ENCODE data around the gene RP9.
"Not testable (repeated sequence)": the region's sequence is repeated elsewhere in the genome, so short reads cannot be mapped to it uniquely, and the experiment has no call there.

The RP9 gene

GRCh38 chr7:33099154-33099940, 9.9 kb downstream of the RP9 start:
- Histone ChIP-seq H3K36me3 (ENCODE audit: control insufficient read depth, insufficient read depth, low read length) (peaks cover 35% of the 10 kb centered on the region), H3K27me3 (ENCODE audit: control insufficient read depth, insufficient read depth, low read length) (no peaks in the 10 kb centered on the region), H3K27ac (ENCODE audit: low read depth, low read length) (no peak overlapping the region), H3K9ac (ENCODE audit: low read length) (no peak overlapping the region), H3K4me1 (ENCODE audit: control insufficient read depth, insufficient read depth, low read length) (no peaks in the 10 kb centered on the region), H3K4me3 (ENCODE audit: low read length) (no peak overlapping the region)

GRCh38 chr7:33094745-33095275, 14.4 kb downstream of the RP9 start:
- not testable (repeated sequence) for H3K27ac ChIP-seq (ENCODE audit: low read depth, low read length); H3K27me3 ChIP-seq (ENCODE audit: control insufficient read depth, insufficient read depth, low read length); H3K9ac ChIP-seq (ENCODE audit: low read length); H3K4me3 ChIP-seq (ENCODE audit: low read length); H3K4me1 ChIP-seq (ENCODE audit: control insufficient read depth, insufficient read depth, low read length)
- H3K36me3 ChIP-seq (ENCODE audit: control insufficient read depth, insufficient read depth, low read length): peaks cover 22% of the 10 kb centered on the region

- H3K4me1 ChIP-seq (ENCODE audit: control insufficient read depth, insufficient read depth, low read length): no peaks in the 10 kb centered on the region
- H3K9ac ChIP-seq (ENCODE audit: low read length): no peak overlapping the region
- no peak overlapping the region for H3K27ac ChIP-seq (ENCODE audit: low read depth, low read length)
- H3K27me3 ChIP-seq (ENCODE audit: control insufficient read depth, insufficient read depth, low read length): no peaks in the 10 kb centered on the region
- peaks cover 13% of the 10 kb centered on the region for H3K36me3 ChIP-seq (ENCODE audit: control insufficient read depth, insufficient read depth, low read length)
- no peak overlapping the region for H3K4me3 ChIP-seq (ENCODE audit: low read length)
Measured at GRCh38 chr7:33093266-33093665, 15.9 kb downstream of the RP9 start.

- Histone ChIP-seq H3K9ac (ENCODE audit: low read length) (no peak overlapping the region), H3K4me1 (ENCODE audit: control insufficient read depth, insufficient read depth, low read length) (no peaks in the 10 kb centered on the region), H3K4me3 (ENCODE audit: low read length) (no peak overlapping the region), H3K27me3 (ENCODE audit: control insufficient read depth, insufficient read depth, low read length) (no peaks in the 10 kb centered on the region), H3K27ac (ENCODE audit: low read depth, low read length) (no peak overlapping the region), H3K36me3 (ENCODE audit: control insufficient read depth, insufficient read depth, low read length) (peaks cover 10% of the 10 kb centered on the region)
Measured at GRCh38 chr7:33091641-33092191, 17.5 kb downstream of the RP9 start.

- Histone ChIP-seq H3K4me3 (ENCODE audit: low read length) (no peak overlapping the region), H3K27me3 (ENCODE audit: control insufficient read depth, insufficient read depth, low read length) (no peaks in the 10 kb centered on the region), H3K9ac (ENCODE audit: low read length) (no peak overlapping the region), H3K36me3 (ENCODE audit: control insufficient read depth, insufficient read depth, low read length) (peaks cover 5% of the 10 kb centered on the region), H3K4me1 (ENCODE audit: control insufficient read depth, insufficient read depth, low read length) (no peaks in the 10 kb centered on the region), H3K27ac (ENCODE audit: low read depth, low read length) (no peak overlapping the region)
Measured at GRCh38 chr7:33091111-33091531, 18.1 kb downstream of the RP9 start.

- H3K36me3 ChIP-seq (ENCODE audit: control insufficient read depth, insufficient read depth, low read length): no peaks in the 10 kb centered on the region
Measured at GRCh38 chr7:33089142-33089541, 20.1 kb downstream of the RP9 start.

GRCh38 chr7:33087858-33088257, 21.3 kb downstream of the RP9 start:
- Histone ChIP-seq H3K9ac (ENCODE audit: low read length) (no peak overlapping the region), H3K36me3 (ENCODE audit: control insufficient read depth, insufficient read depth, low read length) (no peaks in the 10 kb centered on the region), H3K4me3 (ENCODE audit: low read length) (no peak overlapping the region), H3K27me3 (ENCODE audit: control insufficient read depth, insufficient read depth, low read length) (no peaks in the 10 kb centered on the region), H3K4me1 (ENCODE audit: control insufficient read depth, insufficient read depth, low read length) (no peaks in the 10 kb centered on the region), H3K27ac (ENCODE audit: low read depth, low read length) (no peak overlapping the region)

More at GRCh38 chr7:33089142-33089541, 20.1 kb downstream of the RP9 start:
- no peak overlapping the region for H3K27ac ChIP-seq (ENCODE audit: low read depth, low read length)
- no peaks in the 10 kb centered on the region for H3K27me3 ChIP-seq (ENCODE audit: control insufficient read depth, insufficient read depth, low read length)
- H3K4me1 ChIP-seq (ENCODE audit: control insufficient read depth, insufficient read depth, low read length): no peaks in the 10 kb centered on the region
- no peak overlapping the region for H3K9ac ChIP-seq (ENCODE audit: low read length)
- no peak overlapping the region for H3K4me3 ChIP-seq (ENCODE audit: low read length)

- no peak overlapping the region for H3K9ac ChIP-seq (ENCODE audit: low read length)
- H3K4me1 ChIP-seq (ENCODE audit: control insufficient read depth, insufficient read depth, low read length): no peaks in the 10 kb centered on the region
- no peaks in the 10 kb centered on the region for H3K36me3 ChIP-seq (ENCODE audit: control insufficient read depth, insufficient read depth, low read length)
- H3K27me3 ChIP-seq (ENCODE audit: control insufficient read depth, insufficient read depth, low read length): no peaks in the 10 kb centered on the region
- no peak overlapping the region for H3K4me3 ChIP-seq (ENCODE audit: low read length)
- no peak overlapping the region for H3K27ac ChIP-seq (ENCODE audit: low read depth, low read length)
Measured at GRCh38 chr7:33087356-33087755, 21.8 kb downstream of the RP9 start.

- Histone ChIP-seq H3K27ac (ENCODE audit: low read depth, low read length) (no peak overlapping the region), H3K4me3 (ENCODE audit: low read length) (no peak overlapping the region), H3K4me1 (ENCODE audit: control insufficient read depth, insufficient read depth, low read length) (no peaks in the 10 kb centered on the region), H3K9ac (ENCODE audit: low read length) (no peak overlapping the region), H3K36me3 (ENCODE audit: control insufficient read depth, insufficient read depth, low read length) (no peaks in the 10 kb centered on the region), H3K27me3 (ENCODE audit: control insufficient read depth, insufficient read depth, low read length) (no peaks in the 10 kb centered on the region)
Measured at GRCh38 chr7:33079763-33080690, 29.2 kb downstream of the RP9 start.

- Histone ChIP-seq H3K9ac (ENCODE audit: low read length) (no peak overlapping the region), H3K27ac (ENCODE audit: low read depth, low read length) (no peak overlapping the region), H3K27me3 (ENCODE audit: control insufficient read depth, insufficient read depth, low read length) (no peaks in the 10 kb centered on the region), H3K4me1 (ENCODE audit: control insufficient read depth, insufficient read depth, low read length) (no peaks in the 10 kb centered on the region), H3K36me3 (ENCODE audit: control insufficient read depth, insufficient read depth, low read length) (no peaks in the 10 kb centered on the region), H3K4me3 (ENCODE audit: low read length) (no peak overlapping the region)
Measured at GRCh38 chr7:33079096-33079495, 30.1 kb downstream of the RP9 start.

GRCh38 chr7:33076737-33077136, 32.5 kb downstream of the RP9 start:
- no peak overlapping the region for H3K9ac ChIP-seq (ENCODE audit: low read length)
- H3K4me3 ChIP-seq (ENCODE audit: low read length): no peak overlapping the region
- no peaks in the 10 kb centered on the region for H3K36me3 ChIP-seq (ENCODE audit: control insufficient read depth, insufficient read depth, low read length)
- H3K4me1 ChIP-seq (ENCODE audit: control insufficient read depth, insufficient read depth, low read length): peaks cover 3% of the 10 kb centered on the region
- H3K27me3 ChIP-seq (ENCODE audit: control insufficient read depth, insufficient read depth, low read length): no peaks in the 10 kb centered on the region
- H3K27ac ChIP-seq (ENCODE audit: low read depth, low read length): no peak overlapping the region

GRCh38 chr7:33075818-33076518, 33.2 kb downstream of the RP9 start:
- Histone ChIP-seq H3K27ac (ENCODE audit: low read depth, low read length) (no peak overlapping the region), H3K27me3 (ENCODE audit: control insufficient read depth, insufficient read depth, low read length) (no peaks in the 10 kb centered on the region), H3K4me1 (ENCODE audit: control insufficient read depth, insufficient read depth, low read length) (peaks cover 3% of the 10 kb centered on the region), H3K9ac (ENCODE audit: low read length) (no peak overlapping the region), H3K4me3 (ENCODE audit: low read length) (no peak overlapping the region), H3K36me3 (ENCODE audit: control insufficient read depth, insufficient read depth, low read length) (no peaks in the 10 kb centered on the region)
